Ishikawa (cell line): ENCODE measurements around the gene EPHB4.

Experiments
- CEBPB ChIP-seq: IDR thresholded peaks from 2 replicates; pipeline ENCODE4 v1.6.1; 2012
- CREB1 ChIP-seq: IDR thresholded peaks from 2 replicates; pipeline ENCODE4 v1.6.1; 2012; ENCODE audit warnings: low read depth
- EGR1 ChIP-seq: IDR thresholded peaks from 2 replicates; pipeline ENCODE4 v1.6.1; 2012
- EP300 ChIP-seq: IDR thresholded peaks from 2 replicates; pipeline ENCODE4 v1.6.1; 2012; ENCODE audit warnings: borderline replicate concordance
- FOXM1 ChIP-seq: IDR thresholded peaks from 2 replicates; pipeline ENCODE4 v1.6.1; 2012; ENCODE audit warnings: low read depth, borderline replicate concordance
- NFIC ChIP-seq: IDR thresholded peaks from 2 replicates; pipeline ENCODE4 v1.6.1; 2012
- RAD21 ChIP-seq: IDR thresholded peaks from 2 replicates; pipeline ENCODE4 v1.6.1; 2012; ENCODE audit warnings: low read depth
- TAF1 ChIP-seq: IDR thresholded peaks from 2 replicates; pipeline ENCODE4 v1.6.1; 2012; ENCODE audit warnings: low read depth, mild to moderate bottlenecking
- TCF12 ChIP-seq: IDR thresholded peaks from 2 replicates; pipeline ENCODE4 v1.6.1; 2012; ENCODE audit warnings: low read depth
- TEAD4 ChIP-seq: IDR thresholded peaks from 2 replicates; pipeline ENCODE4 v1.6.1; 2012
- YY1 ChIP-seq: IDR thresholded peaks from 2 replicates; pipeline ENCODE4 v1.6.1; 2012; ENCODE audit warnings: low read depth
- ZBTB7A ChIP-seq: IDR thresholded peaks from 2 replicates; pipeline ENCODE4 v1.6.1; 2012; ENCODE audit warnings: low read depth
- TF ChIP-seq, protein P1 (sequence below): IDR thresholded peaks from 2 replicates; pipeline ENCODE4 v1.6.1; 2012; ENCODE audit warnings: low read depth, mild to moderate bottlenecking
- TF ChIP-seq, protein P2 (sequence below): IDR thresholded peaks from 2 replicates; pipeline ENCODE4 v1.6.1; 2012
- TF ChIP-seq, protein P3 (sequence below): IDR thresholded peaks from 2 replicates; pipeline ENCODE4 v1.6.1; 2012

Gene EPHB4

DNA sequence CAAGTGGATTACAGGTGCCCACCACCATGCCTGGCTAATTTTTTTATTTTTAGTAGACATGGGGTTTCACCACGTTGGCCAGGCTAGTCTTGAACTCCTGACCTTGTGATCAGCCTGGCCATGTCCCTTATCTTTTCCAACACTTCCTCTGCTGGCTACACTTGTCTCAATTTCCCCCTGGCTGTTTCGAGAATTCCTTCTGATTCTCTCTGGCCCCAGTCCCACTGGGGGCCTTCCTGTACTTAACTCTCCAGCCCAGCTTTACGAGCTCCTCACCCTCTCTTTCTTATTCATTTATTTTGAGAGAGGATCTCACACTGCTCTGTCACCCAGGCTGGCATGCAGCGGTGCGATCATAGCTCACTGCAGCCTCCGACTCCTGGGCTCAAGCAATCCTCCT, 8.5 kb downstream of the EPHB4 start:
- TF ChIP-seq CREB1 (no peak), TCF12 (no peak), FOXM1 (no peak), EP300 (no peak), NFIC (no peak), RAD21 (no peak)
- TF ChIP-seq, protein P1, sequence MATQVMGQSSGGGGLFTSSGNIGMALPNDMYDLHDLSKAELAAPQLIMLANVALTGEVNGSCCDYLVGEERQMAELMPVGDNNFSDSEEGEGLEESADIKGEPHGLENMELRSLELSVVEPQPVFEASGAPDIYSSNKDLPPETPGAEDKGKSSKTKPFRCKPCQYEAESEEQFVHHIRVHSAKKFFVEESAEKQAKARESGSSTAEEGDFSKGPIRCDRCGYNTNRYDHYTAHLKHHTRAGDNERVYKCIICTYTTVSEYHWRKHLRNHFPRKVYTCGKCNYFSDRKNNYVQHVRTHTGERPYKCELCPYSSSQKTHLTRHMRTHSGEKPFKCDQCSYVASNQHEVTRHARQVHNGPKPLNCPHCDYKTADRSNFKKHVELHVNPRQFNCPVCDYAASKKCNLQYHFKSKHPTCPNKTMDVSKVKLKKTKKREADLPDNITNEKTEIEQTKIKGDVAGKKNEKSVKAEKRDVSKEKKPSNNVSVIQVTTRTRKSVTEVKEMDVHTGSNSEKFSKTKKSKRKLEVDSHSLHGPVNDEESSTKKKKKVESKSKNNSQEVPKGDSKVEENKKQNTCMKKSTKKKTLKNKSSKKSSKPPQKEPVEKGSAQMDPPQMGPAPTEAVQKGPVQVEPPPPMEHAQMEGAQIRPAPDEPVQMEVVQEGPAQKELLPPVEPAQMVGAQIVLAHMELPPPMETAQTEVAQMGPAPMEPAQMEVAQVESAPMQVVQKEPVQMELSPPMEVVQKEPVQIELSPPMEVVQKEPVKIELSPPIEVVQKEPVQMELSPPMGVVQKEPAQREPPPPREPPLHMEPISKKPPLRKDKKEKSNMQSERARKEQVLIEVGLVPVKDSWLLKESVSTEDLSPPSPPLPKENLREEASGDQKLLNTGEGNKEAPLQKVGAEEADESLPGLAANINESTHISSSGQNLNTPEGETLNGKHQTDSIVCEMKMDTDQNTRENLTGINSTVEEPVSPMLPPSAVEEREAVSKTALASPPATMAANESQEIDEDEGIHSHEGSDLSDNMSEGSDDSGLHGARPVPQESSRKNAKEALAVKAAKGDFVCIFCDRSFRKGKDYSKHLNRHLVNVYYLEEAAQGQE: no peak

DNA sequence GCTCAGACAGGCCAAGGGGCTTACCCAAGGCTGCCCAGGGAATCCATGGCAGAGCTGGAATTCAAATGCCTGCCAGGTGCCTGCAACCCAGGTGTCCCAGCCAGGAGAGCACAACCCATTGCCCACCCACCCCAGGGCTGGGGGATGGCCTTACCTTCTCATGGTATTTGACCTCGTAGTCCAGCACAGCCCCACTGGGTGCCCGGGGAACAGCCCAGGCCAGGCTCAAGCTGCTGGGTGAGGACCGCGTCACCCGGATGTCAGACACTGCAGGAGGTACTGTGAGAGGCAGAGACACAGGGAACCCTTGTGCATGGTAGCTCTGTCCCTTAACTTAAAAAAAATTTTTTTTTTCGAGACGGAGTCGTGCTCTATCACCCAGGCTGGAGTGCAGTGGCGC, 9.0 kb downstream of the EPHB4 start:
- TF ChIP-seq FOXM1 (no peak), CEBPB (no peak), EP300 (no peak), YY1 (no peak), TEAD4 (no peak), TAF1 (no peak), TCF12 (no peak), CREB1 (no peak), EGR1 (no peak), ZBTB7A (no peak)
- TF ChIP-seq, protein P1: no peak
- TF ChIP-seq, protein P2, sequence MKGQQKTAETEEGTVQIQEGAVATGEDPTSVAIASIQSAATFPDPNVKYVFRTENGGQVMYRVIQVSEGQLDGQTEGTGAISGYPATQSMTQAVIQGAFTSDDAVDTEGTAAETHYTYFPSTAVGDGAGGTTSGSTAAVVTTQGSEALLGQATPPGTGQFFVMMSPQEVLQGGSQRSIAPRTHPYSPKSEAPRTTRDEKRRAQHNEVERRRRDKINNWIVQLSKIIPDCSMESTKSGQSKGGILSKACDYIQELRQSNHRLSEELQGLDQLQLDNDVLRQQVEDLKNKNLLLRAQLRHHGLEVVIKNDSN: no peak

DNA sequence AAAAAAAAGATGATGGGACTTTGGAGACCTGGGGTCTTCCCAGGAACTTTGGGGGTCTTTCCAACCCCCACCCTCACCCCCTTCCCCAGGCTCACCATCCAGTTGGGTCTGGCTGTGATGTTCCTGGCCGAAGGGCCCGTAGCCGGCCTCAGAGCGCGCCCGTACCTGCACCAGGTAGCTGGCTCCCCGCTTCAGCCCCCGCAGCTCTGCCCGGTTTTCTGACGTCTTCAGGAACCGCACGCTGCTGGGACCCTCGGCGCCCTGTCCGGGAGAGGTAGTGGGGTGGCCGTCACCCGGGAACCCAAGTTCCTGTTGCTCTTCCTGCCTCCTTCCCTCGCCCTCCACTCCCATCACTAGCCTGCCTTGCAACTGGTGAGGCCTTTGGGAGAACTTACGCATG, 10.2 kb downstream of the EPHB4 start:
- TF ChIP-seq YY1 (no peak), TEAD4 (no peak), FOXM1 (no peak), CREB1 (no peak), EGR1 (no peak), CEBPB (no peak), TCF12 (no peak), NFIC (no peak), ZBTB7A (no peak), TAF1 (no peak), RAD21 (no peak), EP300 (no peak)
- TF ChIP-seq, protein P3, sequence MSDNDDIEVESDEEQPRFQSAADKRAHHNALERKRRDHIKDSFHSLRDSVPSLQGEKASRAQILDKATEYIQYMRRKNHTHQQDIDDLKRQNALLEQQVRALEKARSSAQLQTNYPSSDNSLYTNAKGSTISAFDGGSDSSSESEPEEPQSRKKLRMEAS: no peak
- TF ChIP-seq, protein P1: no peak
- TF ChIP-seq, protein P2: no peak

DNA sequence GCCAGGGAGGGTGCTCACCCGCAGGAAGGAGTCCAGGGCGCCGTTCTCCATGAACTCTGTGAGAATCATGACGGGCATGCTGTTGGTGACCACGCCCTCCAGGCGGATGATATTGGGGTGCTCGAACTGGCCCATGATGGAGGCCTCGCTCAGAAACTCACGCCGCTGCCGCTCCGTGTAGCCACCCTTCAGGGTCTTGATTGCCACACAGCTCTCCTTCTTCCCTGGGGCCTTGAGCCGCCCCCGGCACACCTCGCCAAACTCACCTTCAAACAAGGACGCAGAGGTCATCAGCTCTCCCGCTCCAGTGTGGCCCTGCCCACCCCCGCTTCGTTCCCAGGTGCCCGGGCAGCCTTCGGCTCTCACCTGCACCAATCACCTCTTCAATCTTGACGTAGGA, 14.6 kb downstream of the EPHB4 start:
- TF ChIP-seq FOXM1 (no peak), EGR1 (no peak)

DNA sequence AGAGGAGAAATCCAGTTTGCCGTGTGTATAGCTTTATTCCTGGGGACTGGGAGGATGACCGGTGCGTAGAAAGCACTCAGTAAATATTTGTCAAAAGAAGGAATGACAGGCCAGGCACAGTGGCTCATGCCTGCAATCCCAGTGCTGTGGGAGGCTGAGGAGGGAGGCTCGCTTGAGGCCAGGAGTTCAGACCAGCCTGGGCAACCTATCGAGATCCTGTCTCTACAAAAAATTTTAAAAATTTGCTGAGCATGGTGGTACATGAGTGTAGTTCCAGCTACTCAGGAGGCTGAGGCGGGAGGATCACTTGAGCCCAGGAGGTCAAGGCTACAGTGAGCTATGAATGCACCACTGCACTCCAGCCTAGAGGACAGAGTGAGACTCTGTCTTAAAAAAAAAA, 15.8 kb downstream of the EPHB4 start:
- TF ChIP-seq YY1 (no peak), TAF1 (no peak), CEBPB (no peak), RAD21 (no peak), NFIC (no peak), FOXM1 (no peak), CREB1 (no peak), EP300 (no peak), ZBTB7A (no peak), EGR1 (no peak), TEAD4 (no peak)
- TF ChIP-seq, protein P3: no peak
